HepG2 (cell line): ENCODE measurements around the gene TNFSF13. TPM values are rescaled to one million over a fixed set of nuclear protein-coding genes. Genes with fewer than 3 reads are reported as not detected.

Experiments used
- DMTF1 ChIP-seq: sonication (generic); formaldehyde crosslinking; IDR thresholded peaks from 2 replicates; pipeline ENCODE4 v1.4.0; 2020; ENCODE audit warnings: mild to moderate bottlenecking, missing genetic modification reagents
- FOXP4 ChIP-seq: sonication (generic); formaldehyde crosslinking; IDR thresholded peaks from 2 replicates; pipeline ENCODE4 v1.4.0; 2020; ENCODE audit warnings: missing genetic modification reagents
- JARID2 ChIP-seq: sonication (generic); formaldehyde crosslinking; IDR thresholded peaks from 2 replicates; pipeline ENCODE4 v1.8.1; 2023; ENCODE audit warnings: missing genetic modification reagents, inconsistent platforms; ENCODE audit not compliant: insufficient replicate concordance
- KAT2B ChIP-seq: fragments of 150-350 bp; IDR thresholded peaks from 2 replicates; pipeline ENCODE4 v1.6.1; 2014; ENCODE audit warnings: low read depth, low read length, borderline replicate concordance
- KDM4B ChIP-seq: sonication (generic); formaldehyde crosslinking; IDR thresholded peaks from 2 replicates; pipeline ENCODE4 v1.4.0; 2020; ENCODE audit warnings: missing genetic modification reagents
- KIAA2018 ChIP-seq: sonication (generic); formaldehyde crosslinking; IDR thresholded peaks from 2 replicates; pipeline ENCODE4 v1.5.0; 2020; ENCODE audit warnings: mild to moderate bottlenecking, missing genetic modification reagents, borderline replicate concordance
- SRY ChIP-seq: sonication (generic); formaldehyde crosslinking; IDR thresholded peaks from 2 replicates; pipeline ENCODE4 v1.8.0; 2022; ENCODE audit warnings: mild to moderate bottlenecking, missing genetic modification reagents
- ZNF615 ChIP-seq: sonication (generic); formaldehyde crosslinking; IDR thresholded peaks from 2 replicates; pipeline ENCODE4 v1.5.0; 2020; ENCODE audit warnings: mild to moderate bottlenecking, missing genetic modification reagents, borderline replicate concordance
- ZNF703 ChIP-seq: sonication (generic); formaldehyde crosslinking; IDR thresholded peaks from 2 replicates; pipeline ENCODE4 v1.5.1; 2020; ENCODE audit warnings: missing genetic modification reagents, mild to moderate bottlenecking, moderate library complexity, borderline replicate concordance
- ZNF704 ChIP-seq: sonication (generic); formaldehyde crosslinking; IDR thresholded peaks from 2 replicates; pipeline ENCODE4 v1.8.1; 2023; ENCODE audit warnings: mild to moderate bottlenecking, inconsistent platforms, moderate library complexity, missing genetic modification reagents, borderline replicate concordance
- ZSCAN25 ChIP-seq: sonication (generic); formaldehyde crosslinking; IDR thresholded peaks from 2 replicates; pipeline ENCODE4 v1.8.0; 2022; ENCODE audit warnings: mild to moderate bottlenecking, missing genetic modification reagents
- polyA plus RNA-seq, 8 experiments: library from polyadenylated mRNA; depleted of rRNA in 3 of 8; stranded (reverse) in 7 of 8; unstranded in 1 of 8; fragments of >200 nt; fragmentation: Illumina TruSeq in 4 of 8; extraction: Trizol in 4 of 8; gene quantifications; 2 replicates each; pipeline versions ENCODE4 v1.2.1 to v1.2.3, GENCODE V29; 2011 to 2016; ENCODE audit warnings: low read depth in 4 of 8, missing spikeins in 1 of 8, mixed read lengths in 1 of 8; ENCODE audit not compliant: insufficient read depth in 1 of 8
- total RNA-seq, 5 experiments: library from RNA; depleted of rRNA; stranded (reverse); fragments of >200 nt; fragmentation: Illumina TruSeq; extraction: Trizol; gene quantifications; 2 replicates each; pipeline ENCODE4 v1.2.3, GENCODE V29; 2016; ENCODE audit warnings: low read depth in 1 of 5

The TNFSF13 gene
- total and polyA plus RNA-seq, 2 of the 13 experiments (the other 11 are each of a cell fraction or from before 2014, with no cell fraction given), result 2.5 to 3.3 TPM

- TF ChIP-seq DMTF1 (CRISPR knock-in tag) (no peak), KDM4B (no peak), ZNF615 (no peak), ZNF704 (CRISPR knock-in tag) (no peak), ZNF703 (CRISPR knock-in tag) (no peak), SRY (CRISPR knock-in tag) (no peak), KIAA2018 (CRISPR knock-in tag) (no peak), JARID2 (CRISPR knock-in tag) (no peak), FOXP4 (CRISPR knock-in tag) (no peak), KAT2B (no peak), ZSCAN25 (CRISPR knock-in tag) (no peak)
These were observed 9.8 kb upstream of the TNFSF13 start, which contains the start of gene TNFSF12 (continued) for GRCh38 chr17:7548585-7549400.
